Trophoblast cell (in vitro differentiated cells and primary cell): ENCODE measurements around the gene ARPP21.

Source experiments
- DNase-seq, 2 donors: peaks; one replicate each; pipeline ENCODE4 v3.0.0-alpha.2; 2016
- H2AFZ ChIP-seq: 2 replicates; pipeline ENCODE4 v1.6.1; 2013; ENCODE audit warnings: low read length, moderate library complexity, mild to moderate bottlenecking; ENCODE audit not compliant: insufficient read depth, poor library complexity
- H2AK5ac ChIP-seq: 2 replicates; pipeline ENCODE4 v1.6.1; 2013; ENCODE audit warnings: mild to moderate bottlenecking, low read length
- H2BK120ac ChIP-seq: 2 replicates; pipeline ENCODE4 v1.6.1; 2013; ENCODE audit warnings: low read length, mild to moderate bottlenecking, moderate library complexity; ENCODE audit not compliant: insufficient read depth, poor library complexity
- H2BK12ac ChIP-seq: 2 replicates; pipeline ENCODE4 v1.6.1; 2013; ENCODE audit warnings: mild to moderate bottlenecking, low read length, moderate library complexity
- H2BK5ac ChIP-seq: 2 replicates; pipeline ENCODE4 v1.6.1; 2013; ENCODE audit warnings: low read length, low read depth, moderate library complexity, mild to moderate bottlenecking; ENCODE audit not compliant: poor library complexity
- H3K14ac ChIP-seq: 2 replicates; pipeline ENCODE4 v1.6.1; 2013; ENCODE audit warnings: mild to moderate bottlenecking, low read length
- H3K18ac ChIP-seq: 2 replicates; pipeline ENCODE4 v1.6.1; 2013; ENCODE audit warnings: mild to moderate bottlenecking, low read length
- H3K23ac ChIP-seq: 2 replicates; pipeline ENCODE4 v1.6.1; 2013; ENCODE audit warnings: low read length
- H3K27ac ChIP-seq: 2 replicates; pipeline ENCODE4 v1.5.1; 2013; ENCODE audit warnings: low read depth, mild to moderate bottlenecking, inconsistent platforms, low read length, moderate library complexity
- H3K27me3 ChIP-seq: 2 replicates; pipeline ENCODE4 v1.6.1; 2013; ENCODE audit warnings: inconsistent platforms, mild to moderate bottlenecking, low read length, moderate library complexity; ENCODE audit not compliant: insufficient read depth
- H3K36me3 ChIP-seq, 2 experiments: 1 replicate in 1 of 2; 2 replicates in 1 of 2; pipeline ENCODE4 v1.6.1; 2013; ENCODE audit warnings: low read length in 2 of 2, mild to moderate bottlenecking in 2 of 2, moderate library complexity in 1 of 2; ENCODE audit not compliant: insufficient read depth in 2 of 2, control insufficient read depth in 1 of 2
- H3K4ac ChIP-seq: 2 replicates; pipeline ENCODE4 v1.6.1; 2013; ENCODE audit warnings: low read depth, mild to moderate bottlenecking, low read length, moderate library complexity
- H3K4me1 ChIP-seq, 2 experiments: 1 replicate in 1 of 2; 2 replicates in 1 of 2; pipeline ENCODE4 v1.6.1; 2013; ENCODE audit warnings: low read length in 2 of 2, mild to moderate bottlenecking in 2 of 2, moderate library complexity in 1 of 2; ENCODE audit not compliant: insufficient read depth in 2 of 2, control insufficient read depth in 1 of 2
- H3K4me2 ChIP-seq: 2 replicates; pipeline ENCODE4 v1.6.1; 2013; ENCODE audit warnings: inconsistent platforms, mild to moderate bottlenecking, low read length, moderate library complexity
- H3K4me3 ChIP-seq: 2 replicates; pipeline ENCODE4 v1.5.1; 2013; ENCODE audit warnings: mild to moderate bottlenecking, low read depth, low read length, inconsistent platforms
- H3K79me1 ChIP-seq: one replicate; pipeline ENCODE4 v1.6.1; 2013; ENCODE audit warnings: low read length
- H3K79me2 ChIP-seq: 2 replicates; pipeline ENCODE4 v1.6.1; 2013; ENCODE audit warnings: low read length, mild to moderate bottlenecking; ENCODE audit not compliant: control insufficient read depth, insufficient read depth, poor library complexity
- H3K9ac ChIP-seq: 2 replicates; pipeline ENCODE4 v1.6.1; 2013; ENCODE audit warnings: mild to moderate bottlenecking, low read length
- H3K9me3 ChIP-seq: 2 replicates; pipeline ENCODE4 v1.6.1; 2013; ENCODE audit warnings: low read depth, mild to moderate bottlenecking, control low read depth, inconsistent platforms, low read length; ENCODE audit not compliant: insufficient read depth
- H4K12ac ChIP-seq: 2 replicates; pipeline ENCODE4 v1.6.1; 2013; ENCODE audit warnings: low read depth, mild to moderate bottlenecking, low read length, moderate library complexity
- H4K8ac ChIP-seq: 2 replicates; pipeline ENCODE4 v1.6.1; 2013; ENCODE audit warnings: low read depth, mild to moderate bottlenecking, low read length, moderate library complexity
- H4K91ac ChIP-seq: one replicate; pipeline ENCODE4 v1.6.1; 2013; ENCODE audit warnings: low read depth, mild to moderate bottlenecking, low read length, moderate library complexity
- WGBS: extraction: QIAGEN DNeasy Blood & Tissue Kit; methylation state at CpG from one replicate; pipeline ENCODE4 v1.1.7; 2013; ENCODE audit warnings: missing lambda C conversion rate; ENCODE audit not compliant: insufficient read length, insufficient coverage; ENCODE audit errors: extremely low coverage; 5-methylcytosine and 5-hydroxymethylcytosine counted together

ARPP21 gene

DNA sequence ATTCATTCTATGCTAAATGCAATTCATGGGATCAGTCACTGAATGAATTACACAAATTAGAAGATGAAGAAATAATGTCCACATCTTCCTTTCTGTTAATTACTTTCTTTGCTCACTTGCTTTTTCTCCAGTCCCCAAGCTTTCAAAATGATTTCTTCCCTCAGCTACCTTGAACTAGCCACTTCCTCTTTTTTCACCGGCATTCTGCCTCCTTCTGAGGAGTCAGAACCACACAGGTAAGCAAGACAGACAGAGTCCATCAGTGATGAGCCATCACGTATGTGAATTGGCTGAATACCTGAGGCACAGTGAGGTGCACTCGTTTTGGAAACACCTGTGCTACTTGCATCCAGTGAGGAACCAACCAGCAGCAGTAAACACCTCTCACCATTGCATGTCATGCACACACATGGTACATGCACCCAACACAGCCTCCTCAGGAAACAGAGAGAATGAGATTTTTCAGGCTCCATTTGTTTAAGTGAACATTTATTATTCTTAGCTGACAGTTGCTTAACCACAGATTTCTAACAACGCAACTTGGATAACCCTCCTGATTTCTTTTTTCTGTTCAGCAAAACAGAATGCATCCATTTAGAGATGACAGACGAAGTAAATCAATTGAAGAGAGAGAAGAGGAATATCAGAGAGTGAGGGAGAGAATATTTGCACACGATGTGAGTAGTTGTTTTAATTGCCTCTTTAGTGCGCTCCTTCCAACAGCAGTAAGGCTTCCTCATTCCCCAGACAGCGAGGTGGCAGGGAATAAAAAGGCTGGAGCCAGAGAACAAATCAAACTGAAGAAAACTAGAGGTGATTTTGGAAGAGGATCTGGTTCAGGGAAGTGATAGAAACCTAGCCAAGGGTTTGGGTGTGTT, 69.3 kb downstream of the ARPP21 start:
- Histone ChIP-seq H4K8ac (no peak overlapping the region), H3K27me3 (no peaks in the 10 kb centered on the region), H4K12ac (no peak overlapping the region), H3K14ac (no peak overlapping the region), H3K4me2 (no peak overlapping the region), H3K27ac (no peak overlapping the region), H3K79me2 (no peaks in the 10 kb centered on the region), H3K18ac (no peak overlapping the region), H3K36me3 (no peaks in the 10 kb centered on the region), H2BK120ac (no peak overlapping the region), H2BK5ac (no peak overlapping the region), H3K23ac (no peak overlapping the region), H3K4me1 (no peaks in the 10 kb centered on the region), H2AFZ (no peak overlapping the region), H2BK12ac (no peak overlapping the region), H3K9ac (no peak overlapping the region), H3K4me3 (no peak overlapping the region), H2AK5ac (no peak overlapping the region), H3K79me1 (no peaks in the 10 kb centered on the region), H3K9me3 (peaks cover 2% of the 10 kb centered on the region), H4K91ac (no peak overlapping the region), H3K4ac (no peak overlapping the region)
- no peak for DNase-seq
- no CpG with 5 or more reads among the region's 8 CpGs for WGBS

DNA sequence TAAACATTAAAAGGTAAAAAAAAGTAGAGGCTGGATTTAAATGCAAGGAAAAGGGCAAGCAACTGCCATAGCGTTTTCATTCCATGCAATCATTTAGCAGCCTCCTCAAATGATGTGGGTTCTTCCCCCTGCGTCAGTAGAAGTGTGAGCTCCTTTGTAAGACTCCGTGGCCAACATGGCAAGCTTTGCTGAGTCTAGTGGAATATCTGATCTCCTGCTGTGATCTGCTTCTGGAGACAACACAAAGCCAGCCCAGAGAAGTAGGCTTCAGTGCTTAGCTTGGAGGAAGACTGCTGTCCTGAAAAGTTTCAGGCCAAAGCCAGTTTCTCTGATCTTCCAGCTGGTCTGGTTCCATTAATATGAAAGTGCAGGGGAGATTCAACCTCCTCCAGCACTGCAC, 70.4 kb downstream of the ARPP21 start:
- Histone ChIP-seq H3K4me2 (no peak overlapping the region), H2AFZ (no peak overlapping the region)
- WGBS: no CpG with 5 or more reads among the region's 3 CpGs

DNA sequence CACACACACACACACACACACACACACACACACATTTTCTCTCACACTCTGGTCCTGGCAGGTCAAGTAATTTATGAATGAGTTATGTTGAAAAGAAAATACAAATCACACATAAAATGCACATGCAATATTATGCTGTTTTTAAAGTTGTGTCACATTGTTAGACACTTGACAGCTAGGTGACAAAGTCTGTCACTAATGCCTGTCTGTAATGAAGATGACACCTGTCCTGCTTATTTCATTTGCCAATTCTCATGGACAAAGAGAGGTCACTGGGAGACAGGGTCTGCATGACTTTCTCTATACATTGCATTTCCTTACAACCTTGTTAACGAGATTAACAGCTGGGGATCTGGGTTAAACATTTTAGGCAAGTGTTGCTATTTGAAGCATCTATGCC, 71.2 kb downstream of the ARPP21 start:
- no peak overlapping the region for H2AFZ ChIP-seq
- H3K36me3 ChIP-seq: no peaks in the 10 kb centered on the region
- H4K91ac ChIP-seq: no peak overlapping the region
- no peak overlapping the region for H2BK12ac ChIP-seq
- no CpG with 5 or more reads among the region's 1 CpG for WGBS
- H2AK5ac ChIP-seq: no peak overlapping the region
- H3K23ac ChIP-seq: no peak overlapping the region
- no peak overlapping the region for H4K8ac ChIP-seq
- no peak overlapping the region for H4K12ac ChIP-seq
- peaks cover 2% of the 10 kb centered on the region for H3K9me3 ChIP-seq
- H3K14ac ChIP-seq: no peak overlapping the region
- H3K27me3 ChIP-seq: no peaks in the 10 kb centered on the region
- H3K4ac ChIP-seq: no peak overlapping the region
- no peaks in the 10 kb centered on the region for H3K79me1 ChIP-seq
- H3K4me2 ChIP-seq: no peak overlapping the region
- no peak overlapping the region for H3K27ac ChIP-seq
- H3K79me2 ChIP-seq: no peaks in the 10 kb centered on the region
- no peak overlapping the region for H3K18ac ChIP-seq
- no peak overlapping the region for H2BK120ac ChIP-seq
- DNase-seq: no peak
- no peak overlapping the region for H2BK5ac ChIP-seq
- no peak overlapping the region for H3K9ac ChIP-seq
- no peaks in the 10 kb centered on the region for H3K4me1 ChIP-seq
- no peak overlapping the region for H3K4me3 ChIP-seq

More for the DNA sequence above, 70.4 kb downstream of the ARPP21 start:
- DNase-seq: no peak
- Histone ChIP-seq H3K23ac (no peak overlapping the region), H3K27me3 (no peaks in the 10 kb centered on the region), H2AK5ac (no peak overlapping the region), H4K12ac (no peak overlapping the region), H4K8ac (no peak overlapping the region), H2BK12ac (no peak overlapping the region), H4K91ac (no peak overlapping the region), H3K9ac (no peak overlapping the region), H3K18ac (no peak overlapping the region), H3K4ac (no peak overlapping the region), H3K4me3 (no peak overlapping the region), H3K14ac (no peak overlapping the region), H3K9me3 (peaks cover 2% of the 10 kb centered on the region), H3K27ac (no peak overlapping the region), H3K79me2 (no peaks in the 10 kb centered on the region), H2BK120ac (no peak overlapping the region), H3K4me1 (no peaks in the 10 kb centered on the region), H3K79me1 (no peaks in the 10 kb centered on the region), H3K36me3 (no peaks in the 10 kb centered on the region), H2BK5ac (no peak overlapping the region)

DNA sequence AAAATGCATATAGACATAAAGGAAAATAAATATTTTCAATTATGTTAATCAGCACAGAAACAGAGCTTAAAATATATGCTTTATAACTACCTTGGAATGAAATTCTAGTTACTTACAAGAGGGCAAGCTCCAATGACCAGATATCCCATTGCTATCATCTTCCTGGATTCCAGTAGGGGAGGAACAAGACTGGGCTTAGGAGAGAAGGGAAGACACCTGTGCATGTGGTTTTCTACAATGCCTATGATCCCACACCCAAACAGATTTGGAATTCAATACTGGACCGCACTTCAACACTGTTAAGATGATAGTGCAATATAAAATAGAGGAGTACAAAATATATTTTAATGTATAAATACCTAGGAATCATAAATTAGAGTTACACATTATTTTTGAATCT, 79.6 kb downstream of the ARPP21 start:
- no peak overlapping the region for H3K27ac ChIP-seq
- no peaks in the 10 kb centered on the region for H3K36me3 ChIP-seq
- H2BK120ac ChIP-seq: no peak overlapping the region
- H2AFZ ChIP-seq: no peak overlapping the region
- no peak for DNase-seq
- no peak overlapping the region for H2AK5ac ChIP-seq
- H3K4ac ChIP-seq: no peak overlapping the region
- no peaks in the 10 kb centered on the region for H3K27me3 ChIP-seq
- H3K4me1 ChIP-seq: no peaks in the 10 kb centered on the region
- H3K4me3 ChIP-seq: no peak overlapping the region
- no peaks in the 10 kb centered on the region for H3K79me2 ChIP-seq
- WGBS: no CpG with 5 or more reads among the region's 1 CpG
- H3K9ac ChIP-seq: no peak overlapping the region
- no peak overlapping the region for H4K91ac ChIP-seq
- H3K4me2 ChIP-seq: no peak overlapping the region
- H3K79me1 ChIP-seq: no peaks in the 10 kb centered on the region
- H2BK12ac ChIP-seq: no peak overlapping the region
- H4K8ac ChIP-seq: no peak overlapping the region
- no peak overlapping the region for H4K12ac ChIP-seq
- H2BK5ac ChIP-seq: no peak overlapping the region
- no peaks in the 10 kb centered on the region for H3K9me3 ChIP-seq
- no peak overlapping the region for H3K23ac ChIP-seq
- H3K18ac ChIP-seq: no peak overlapping the region
- H3K14ac ChIP-seq: no peak overlapping the region
